ENCODE measurements around the gene CACNG3.

GRCh38 chr16:24279982-24280515 lies 23.9 kb downstream of the CACNG3 start:
- TF ChIP-seq RAD21 (IDR thresholded peaks at IDR 0.05; ENCODE audit: low read length) = no peak
- TF ChIP-seq CTCF (conservative IDR thresholded peaks at IDR 0.05; ENCODE audit: low read depth, low read length) = no peak
- TF ChIP-seq CEBPB (IDR thresholded peaks at IDR 0.05; ENCODE audit: low read depth, low read length) = no peak
- no peak for TF ChIP-seq POLR2A (IDR thresholded peaks at IDR 0.05; ENCODE audit: low read depth, low read length)
- no peak for TF ChIP-seq RFX5 (IDR thresholded peaks at IDR 0.05; ENCODE audit: low read depth, low read length)
- TF ChIP-seq MAFK (IDR thresholded peaks at IDR 0.05; ENCODE audit: low read depth, low read length) = no peak
- TF ChIP-seq, protein P1, sequence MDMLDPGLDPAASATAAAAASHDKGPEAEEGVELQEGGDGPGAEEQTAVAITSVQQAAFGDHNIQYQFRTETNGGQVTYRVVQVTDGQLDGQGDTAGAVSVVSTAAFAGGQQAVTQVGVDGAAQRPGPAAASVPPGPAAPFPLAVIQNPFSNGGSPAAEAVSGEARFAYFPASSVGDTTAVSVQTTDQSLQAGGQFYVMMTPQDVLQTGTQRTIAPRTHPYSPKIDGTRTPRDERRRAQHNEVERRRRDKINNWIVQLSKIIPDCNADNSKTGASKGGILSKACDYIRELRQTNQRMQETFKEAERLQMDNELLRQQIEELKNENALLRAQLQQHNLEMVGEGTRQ (IDR thresholded peaks at IDR 0.05; ENCODE audit: low read depth, low read length) = no peak
- no peak for TF ChIP-seq ELK1 (IDR thresholded peaks at IDR 0.05; ENCODE audit: borderline replicate concordance, low read depth, low read length)
- TF ChIP-seq MAZ (IDR thresholded peaks at IDR 0.05; ENCODE audit: borderline replicate concordance, low read depth, low read length) = no peak
- TF ChIP-seq BHLHE40 (IDR thresholded peaks at IDR 0.05; ENCODE audit: low read depth, low read length) = no peak
